CD1c-positive myeloid dendritic cell (primary cell): ENCODE data around the gene ERCC1.

Source experiments
- DNase-seq: peaks from one replicate; pipeline ENCODE4 v3.0.0-alpha.2; 2016; ENCODE audit errors: extremely low spot score

The ERCC1 gene

DNA sequence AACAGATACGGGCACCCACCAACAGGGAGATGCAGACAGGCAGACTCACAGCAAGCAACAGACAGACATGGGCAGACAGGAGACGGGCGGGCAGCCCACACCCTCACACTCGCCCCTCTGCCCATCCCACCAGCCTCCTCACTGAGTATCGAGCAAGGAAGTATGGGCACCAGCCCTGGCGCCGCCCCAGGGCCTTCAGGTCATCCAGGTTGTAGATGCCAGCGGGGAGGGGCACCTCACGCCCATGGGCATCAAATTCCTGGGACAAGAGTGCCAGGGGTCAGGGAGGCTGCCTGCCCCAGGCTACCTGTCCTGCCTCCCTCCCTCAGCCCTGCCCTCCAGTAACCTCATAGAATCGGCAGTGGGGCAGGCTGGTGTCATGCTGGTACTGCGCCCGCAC, 59.0 kb downstream of the ERCC1 start:
- DNase-seq = no peak

DNA sequence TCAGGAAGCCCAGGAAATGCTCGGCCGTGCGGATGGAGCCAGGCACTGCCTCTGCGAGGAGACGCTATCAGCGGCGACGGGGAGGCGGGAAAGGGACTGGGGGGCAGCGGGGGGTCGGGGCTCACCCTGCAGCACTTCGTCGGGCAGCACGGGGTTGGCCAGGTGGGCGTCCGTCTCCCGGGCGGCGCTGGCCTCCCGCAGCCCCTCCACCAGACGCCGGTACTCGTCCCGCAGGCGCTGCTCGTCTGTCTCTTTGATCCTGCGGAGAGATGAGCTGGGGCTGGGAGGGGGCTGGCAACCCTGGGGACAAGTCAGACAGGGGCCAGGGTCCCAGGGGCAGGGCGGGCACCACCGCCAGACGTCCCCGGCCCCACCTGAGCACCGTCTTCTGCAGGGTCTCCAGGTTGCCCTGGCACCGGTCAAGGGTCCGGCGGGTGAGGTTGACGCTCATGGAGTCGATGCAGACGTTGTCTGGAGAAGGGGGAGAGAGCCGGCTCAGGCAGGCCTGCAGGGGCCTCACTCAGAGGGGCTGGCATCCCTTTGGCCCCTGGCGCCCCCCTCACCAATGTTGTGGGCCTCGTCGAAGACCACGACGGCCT, 59.8 kb downstream of the ERCC1 start:
- no peak for DNase-seq

- no peak for DNase-seq
Measured at GRCh38 chr19:45362291-45362690, 61.4 kb downstream of the ERCC1 start.

DNA sequence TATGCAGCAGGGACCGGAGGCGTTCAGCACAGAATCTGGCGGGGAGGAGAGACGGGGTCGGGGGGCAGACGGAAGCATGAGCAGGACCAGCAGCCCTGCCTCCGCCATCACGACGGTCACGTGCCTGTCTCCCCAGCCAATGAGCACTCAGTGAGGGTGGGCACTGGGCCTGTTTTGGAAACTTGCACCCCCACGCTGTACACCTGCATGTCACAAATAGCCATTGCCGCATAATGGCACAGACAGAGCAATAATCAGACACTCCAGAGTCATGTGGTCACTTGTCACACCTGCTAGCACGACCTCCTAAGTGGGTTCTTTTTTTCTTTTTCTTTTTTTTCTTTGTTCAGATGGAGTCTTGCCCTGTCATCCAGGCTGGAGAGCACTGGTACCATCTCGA, 62.1 kb downstream of the ERCC1 start:
- DNase-seq = no peak

- DNase-seq = no peak
Measured at GRCh38 chr19:45358213-45358792, 65.4 kb downstream of the ERCC1 start.

DNA sequence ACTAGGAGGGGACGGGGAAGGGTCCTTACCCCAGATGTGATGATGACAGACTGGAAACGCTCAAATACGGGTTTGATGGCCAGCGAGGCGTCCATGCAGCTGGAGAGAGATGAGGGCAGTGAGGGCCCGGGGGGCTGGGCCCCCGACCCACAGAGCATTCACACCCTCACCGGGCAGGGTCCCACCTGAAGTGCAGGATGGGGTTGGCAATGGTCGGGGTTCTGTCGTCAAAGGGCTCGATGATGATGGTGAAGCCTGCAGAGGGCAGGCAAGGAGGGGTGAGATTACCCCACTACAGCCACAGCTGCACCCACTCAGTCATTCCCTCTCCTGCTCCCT, 66.3 kb downstream of the ERCC1 start:
- no peak for DNase-seq
